ENCODE results near the gene GPR31.

DNA sequence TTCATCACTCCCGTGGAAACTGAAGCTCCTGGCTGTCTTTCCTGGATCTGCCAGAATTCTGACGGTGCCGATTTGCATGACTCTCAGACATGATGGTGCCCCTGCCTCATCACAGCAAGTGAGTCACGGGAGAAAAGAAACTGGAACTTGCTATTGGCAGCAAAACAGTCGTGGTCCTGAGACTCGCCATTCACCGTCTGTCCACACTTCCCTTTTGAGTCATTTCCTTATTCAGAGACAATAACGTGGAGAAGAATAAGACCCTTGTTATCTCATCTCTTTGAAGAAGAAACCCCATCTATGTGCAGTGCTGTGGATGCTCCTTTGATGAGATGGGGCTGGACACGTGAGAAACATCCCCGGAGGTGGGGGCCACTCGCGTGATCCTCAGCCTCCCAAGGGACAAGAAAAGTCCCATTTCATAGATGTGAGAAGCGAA lies 4.2 kb downstream of the GPR31 start:
- TF ChIP-seq, protein P1, sequence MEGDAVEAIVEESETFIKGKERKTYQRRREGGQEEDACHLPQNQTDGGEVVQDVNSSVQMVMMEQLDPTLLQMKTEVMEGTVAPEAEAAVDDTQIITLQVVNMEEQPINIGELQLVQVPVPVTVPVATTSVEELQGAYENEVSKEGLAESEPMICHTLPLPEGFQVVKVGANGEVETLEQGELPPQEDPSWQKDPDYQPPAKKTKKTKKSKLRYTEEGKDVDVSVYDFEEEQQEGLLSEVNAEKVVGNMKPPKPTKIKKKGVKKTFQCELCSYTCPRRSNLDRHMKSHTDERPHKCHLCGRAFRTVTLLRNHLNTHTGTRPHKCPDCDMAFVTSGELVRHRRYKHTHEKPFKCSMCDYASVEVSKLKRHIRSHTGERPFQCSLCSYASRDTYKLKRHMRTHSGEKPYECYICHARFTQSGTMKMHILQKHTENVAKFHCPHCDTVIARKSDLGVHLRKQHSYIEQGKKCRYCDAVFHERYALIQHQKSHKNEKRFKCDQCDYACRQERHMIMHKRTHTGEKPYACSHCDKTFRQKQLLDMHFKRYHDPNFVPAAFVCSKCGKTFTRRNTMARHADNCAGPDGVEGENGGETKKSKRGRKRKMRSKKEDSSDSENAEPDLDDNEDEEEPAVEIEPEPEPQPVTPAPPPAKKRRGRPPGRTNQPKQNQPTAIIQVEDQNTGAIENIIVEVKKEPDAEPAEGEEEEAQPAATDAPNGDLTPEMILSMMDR (IDR thresholded peaks at IDR 0.05; ENCODE audit: poor library complexity), result no peak
- TF ChIP-seq EZH2phosphoT487 (IDR thresholded peaks at IDR 0.05; ENCODE audit: low read depth, severe bottlenecking, unreplicated experiment) (no peak), EZH2 (IDR thresholded peaks at IDR 0.05; ENCODE audit: borderline replicate concordance) (no peak)
